Activated CD4-positive, alpha-beta T cell treated with anti-CD3 and anti-CD28 coated beads, Interleukin-2, amount 10 ng/mL, durations not matched to agents 24 days and 14 days (primary cell): ENCODE results near the gene MDFI. TPM values are rescaled to one million over a fixed set of nuclear protein-coding genes. Genes with fewer than 3 reads are reported as not detected.

ENCODE experiments used
- DNase-seq: peaks from one replicate; pipeline ENCODE4 v3.0.0; 2022
- H3K27ac Mint-ChIP-seq: one replicate; pipeline ENCODE4 v1.8.0; 2022; ENCODE audit warnings: mild to moderate bottlenecking, mixed read lengths
- H3K27me3 Mint-ChIP-seq: one replicate; pipeline ENCODE4 v1.8.0; 2022; ENCODE audit warnings: mixed read lengths
- H3K36me3 Mint-ChIP-seq: one replicate; pipeline ENCODE4 v1.8.0; 2022; ENCODE audit warnings: low read depth, mild to moderate bottlenecking, mixed read lengths
- H3K4me1 Mint-ChIP-seq: one replicate; pipeline ENCODE4 v1.8.0; 2021; ENCODE audit warnings: mixed read lengths
- H3K4me3 Mint-ChIP-seq: one replicate; pipeline ENCODE4 v1.8.0; 2022; ENCODE audit warnings: mild to moderate bottlenecking, moderate library complexity, mixed read lengths
- H3K9me3 Mint-ChIP-seq: one replicate; pipeline ENCODE4 v1.8.0; 2021; ENCODE audit warnings: mixed read lengths
- intact Hi-C: fragments of 100-400 bp; cut with micrococcal nuclease; formaldehyde crosslinking; loops from one replicate; pipeline ENCODE4 v1.15.1; 2023
- total RNA-seq: library from RNA; stranded (reverse); gene quantifications from 2 replicates; pipeline ENCODE4 v1.2.3, GENCODE V29; 2022

The MDFI gene
- total RNA-seq, 1 donor from 2014 or later, result not detected

DNA sequence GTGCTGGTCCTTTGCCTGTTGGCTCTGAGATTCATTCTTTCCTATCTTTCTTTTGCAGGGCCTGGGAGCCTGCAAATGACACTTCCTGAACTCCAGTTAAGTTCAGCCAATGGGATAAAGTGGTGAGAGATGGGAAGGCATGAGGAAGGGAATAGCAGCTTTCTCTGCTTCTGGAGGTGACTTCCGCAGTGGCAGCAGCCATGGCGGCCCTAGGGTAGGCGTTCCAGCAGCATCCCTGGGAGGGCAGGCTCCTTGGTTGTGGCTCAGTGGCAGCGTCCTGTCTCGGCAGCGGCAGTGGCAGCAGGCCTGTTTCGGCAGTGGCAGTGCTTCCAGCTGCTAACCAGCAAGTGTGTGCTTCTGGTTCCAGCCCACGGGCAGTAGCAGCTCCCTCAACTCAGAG, 7.3 kb upstream of the MDFI start:
- DNase-seq, result no peak
- Mint-ChIP-seq H3K27ac (no peak overlapping the region), H3K27me3 (peaks cover 38% of the 10 kb centered on the region), H3K4me1 (no peaks in the 10 kb centered on the region), H3K9me3 (no peaks in the 10 kb centered on the region), H3K4me3 (no peak overlapping the region), H3K36me3 (no peaks in the 10 kb centered on the region)
- intact Hi-C loops, result no loop called here

GRCh38 chr6:41633056-41633634, 5.1 kb upstream of the MDFI start:
- no peak overlapping the region for H3K4me3 Mint-ChIP-seq
- peaks cover 52% of the 10 kb centered on the region for H3K27me3 Mint-ChIP-seq

GRCh38 chr6:41634657-41635056, 3.6 kb upstream of the MDFI start:
- Mint-ChIP-seq H3K36me3 (no peaks in the 10 kb centered on the region), H3K27me3 (peaks cover 58% of the 10 kb centered on the region), H3K4me1 (no peaks in the 10 kb centered on the region), H3K27ac (no peak overlapping the region), H3K9me3 (no peaks in the 10 kb centered on the region), H3K4me3 (no peak overlapping the region)
- intact Hi-C loops, result no loop called here
- DNase-seq, result no peak

More at GRCh38 chr6:41633056-41633634, 5.1 kb upstream of the MDFI start:
- DNase-seq, result no peak
- Mint-ChIP-seq H3K36me3 (no peaks in the 10 kb centered on the region), H3K9me3 (no peaks in the 10 kb centered on the region), H3K4me1 (no peaks in the 10 kb centered on the region), H3K27ac (no peak overlapping the region)
- intact Hi-C loops, result no loop called here

DNA sequence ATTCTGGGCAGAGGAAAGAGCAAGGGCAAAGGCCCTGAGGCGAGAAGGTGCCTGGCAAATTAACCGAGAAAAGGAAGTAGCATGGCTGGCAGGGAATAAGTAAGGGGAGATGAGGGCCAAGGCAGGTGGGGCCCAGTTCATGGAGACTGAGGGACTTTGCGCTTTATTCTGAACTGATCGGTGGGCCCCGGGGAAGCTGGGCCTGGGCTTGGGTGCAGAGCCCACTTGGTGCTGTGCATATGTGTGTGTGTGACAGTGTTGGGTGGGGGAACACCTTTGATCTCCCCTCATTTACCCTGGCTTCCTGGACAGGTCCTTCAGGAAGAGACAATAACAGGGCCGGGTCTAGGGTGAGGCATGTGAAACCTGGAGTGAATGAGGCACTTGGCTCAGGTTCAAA, 2.9 kb upstream of the MDFI start:
- no peaks in the 10 kb centered on the region for H3K4me1 Mint-ChIP-seq
- no peak for DNase-seq
- no peaks in the 10 kb centered on the region for H3K36me3 Mint-ChIP-seq
- H3K9me3 Mint-ChIP-seq, result no peaks in the 10 kb centered on the region
- intact Hi-C loops, result no loop called here
- H3K27ac Mint-ChIP-seq, result no peak overlapping the region
- H3K27me3 Mint-ChIP-seq, result peaks cover 65% of the 10 kb centered on the region
- no peak overlapping the region for H3K4me3 Mint-ChIP-seq

DNA sequence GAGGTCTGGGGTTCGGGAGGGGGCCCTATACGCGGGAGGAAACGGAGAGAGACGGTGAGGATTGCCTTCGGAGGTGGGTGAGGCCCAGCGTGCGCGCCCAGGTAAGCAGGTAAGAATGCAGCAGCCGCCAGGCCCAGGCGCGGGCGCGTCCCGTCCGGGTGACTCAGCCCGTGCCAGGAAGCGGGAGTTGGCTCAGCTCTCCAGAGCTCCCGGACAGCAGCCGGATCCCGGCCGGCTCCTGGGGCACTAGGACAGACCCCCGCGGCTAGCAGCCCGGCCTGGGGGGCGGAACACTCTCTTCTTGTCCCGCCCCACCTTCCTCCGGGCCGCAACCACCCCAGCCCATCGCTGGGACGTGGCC, 1.5 kb upstream of the MDFI start:
- no peaks in the 10 kb centered on the region for H3K9me3 Mint-ChIP-seq
- peaks cover 72% of the 10 kb centered on the region for H3K27me3 Mint-ChIP-seq
- H3K27ac Mint-ChIP-seq, result no peak overlapping the region
- no peaks in the 10 kb centered on the region for H3K36me3 Mint-ChIP-seq
- no peak overlapping the region for H3K4me3 Mint-ChIP-seq
- no peak for DNase-seq
- intact Hi-C loops, result no loop called here
- no peaks in the 10 kb centered on the region for H3K4me1 Mint-ChIP-seq

DNA sequence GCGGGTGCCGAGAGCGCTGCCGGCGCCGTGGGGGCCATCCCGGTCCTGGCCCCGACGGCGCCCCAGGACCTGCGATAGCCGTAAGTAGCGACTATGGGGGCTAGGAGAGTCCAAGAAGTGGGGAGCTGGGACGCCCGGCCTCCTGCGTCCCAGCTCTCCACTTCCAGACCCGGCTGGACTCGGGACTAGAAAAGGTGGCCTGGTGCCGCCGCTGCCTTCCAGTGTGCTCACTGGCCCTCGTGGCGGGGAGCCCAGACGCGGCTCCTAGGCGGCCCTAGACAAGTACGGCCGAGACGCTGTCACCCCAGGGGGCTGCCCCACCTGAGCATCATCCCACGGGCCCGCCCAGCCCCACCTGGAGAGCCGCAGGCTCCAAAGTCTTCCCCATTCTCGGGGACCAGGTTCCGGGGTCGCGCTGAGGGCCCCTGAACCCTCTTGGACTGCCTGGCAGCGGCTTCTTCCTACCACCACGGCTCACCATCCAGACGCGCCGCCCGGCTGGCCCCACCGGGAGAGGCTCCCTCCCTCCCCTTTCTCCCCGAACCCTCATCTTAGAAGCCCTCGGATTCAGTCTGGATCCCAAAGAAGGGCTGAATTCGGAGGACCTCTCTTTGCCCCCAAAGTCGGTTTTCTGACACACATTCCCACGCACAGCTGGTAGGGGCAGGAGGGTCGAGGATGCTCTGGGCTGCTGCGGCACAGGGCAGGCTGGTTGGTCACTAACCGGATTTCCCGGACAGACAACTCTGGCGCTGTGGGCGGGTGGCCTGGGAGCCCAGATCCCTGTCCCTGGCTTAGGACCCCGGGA, 870 bp upstream of the MDFI start:
- Mint-ChIP-seq H3K4me3 (no peak overlapping the region), H3K9me3 (no peaks in the 10 kb centered on the region), H3K36me3 (no peaks in the 10 kb centered on the region), H3K27me3 (peaks cover 73% of the 10 kb centered on the region), H3K4me1 (no peaks in the 10 kb centered on the region), H3K27ac (no peak overlapping the region)
- no peak for DNase-seq
- intact Hi-C loops, result no loop called here

- Mint-ChIP-seq H3K9me3 (no peaks in the 10 kb centered on the region), H3K27ac (no peak overlapping the region), H3K27me3 (peaks cover 70% of the 10 kb centered on the region), H3K36me3 (no peaks in the 10 kb centered on the region), H3K4me3 (no peak overlapping the region), H3K4me1 (no peaks in the 10 kb centered on the region)
- intact Hi-C loops, result no loop called here
- no peak for DNase-seq
Observed at GRCh38 chr6:41638935-41639808, 904 bp downstream of the MDFI start.

DNA sequence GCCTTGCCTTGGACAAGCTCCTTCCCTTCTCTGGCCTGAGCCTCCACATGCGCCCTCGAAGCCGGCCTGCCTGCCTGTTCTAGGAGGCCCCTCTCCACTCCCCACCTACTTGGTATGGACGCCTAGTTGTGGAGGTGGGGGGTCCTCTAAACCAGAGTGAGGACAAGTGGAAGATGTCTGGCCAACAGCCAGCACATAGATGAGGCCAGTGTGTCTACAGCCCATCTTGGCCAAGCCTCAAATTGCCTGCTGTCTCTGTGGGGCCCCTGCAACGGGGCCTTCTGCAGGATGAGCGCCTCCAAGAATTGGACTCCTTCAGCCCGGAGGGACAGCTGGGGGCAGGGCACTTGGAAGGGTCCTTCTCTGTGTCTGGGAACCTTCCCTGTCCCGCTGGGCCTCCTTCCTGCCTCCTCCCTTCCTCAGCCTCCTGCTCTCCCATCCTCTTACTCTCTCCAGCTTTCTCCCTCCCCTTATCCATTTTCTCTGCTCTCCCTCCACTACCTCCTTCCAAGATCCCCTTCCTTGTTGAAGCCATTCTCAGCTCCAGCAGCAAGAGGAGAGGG, 1.6 kb downstream of the MDFI start:
- intact Hi-C loops, result no loop called here
- Mint-ChIP-seq H3K4me1 (no peaks in the 10 kb centered on the region), H3K4me3 (no peak overlapping the region), H3K27me3 (peaks cover 63% of the 10 kb centered on the region), H3K27ac (no peak overlapping the region), H3K9me3 (no peaks in the 10 kb centered on the region), H3K36me3 (no peaks in the 10 kb centered on the region)
- DNase-seq, result no peak

- H3K27me3 Mint-ChIP-seq, result peaks cover 57% of the 10 kb centered on the region
- no peaks in the 10 kb centered on the region for H3K36me3 Mint-ChIP-seq
- DNase-seq, result no peak
- intact Hi-C loops, result no loop called here
- H3K27ac Mint-ChIP-seq, result no peak overlapping the region
- no peaks in the 10 kb centered on the region for H3K9me3 Mint-ChIP-seq
- no peak overlapping the region for H3K4me3 Mint-ChIP-seq
- no peaks in the 10 kb centered on the region for H3K4me1 Mint-ChIP-seq
Observed at GRCh38 chr6:41640426-41640825, 2.2 kb downstream of the MDFI start.

GRCh38 chr6:41641352-41641925, 3.2 kb downstream of the MDFI start:
- no peak overlapping the region for H3K4me3 Mint-ChIP-seq
- H3K27ac Mint-ChIP-seq, result no peak overlapping the region
- H3K36me3 Mint-ChIP-seq, result no peaks in the 10 kb centered on the region
- H3K4me1 Mint-ChIP-seq, result no peaks in the 10 kb centered on the region
- intact Hi-C loops, result no loop called here
- H3K9me3 Mint-ChIP-seq, result no peaks in the 10 kb centered on the region
- peaks cover 48% of the 10 kb centered on the region for H3K27me3 Mint-ChIP-seq
- no peak for DNase-seq

GRCh38 chr6:41642090-41642959, 4.1 kb downstream of the MDFI start:
- intact Hi-C loops, result no loop called here
- Mint-ChIP-seq H3K9me3 (no peaks in the 10 kb centered on the region), H3K27ac (no peak overlapping the region), H3K36me3 (no peaks in the 10 kb centered on the region), H3K4me1 (no peaks in the 10 kb centered on the region), H3K27me3 (peaks cover 45% of the 10 kb centered on the region), H3K4me3 (no peak overlapping the region)
- no peak for DNase-seq

DNA sequence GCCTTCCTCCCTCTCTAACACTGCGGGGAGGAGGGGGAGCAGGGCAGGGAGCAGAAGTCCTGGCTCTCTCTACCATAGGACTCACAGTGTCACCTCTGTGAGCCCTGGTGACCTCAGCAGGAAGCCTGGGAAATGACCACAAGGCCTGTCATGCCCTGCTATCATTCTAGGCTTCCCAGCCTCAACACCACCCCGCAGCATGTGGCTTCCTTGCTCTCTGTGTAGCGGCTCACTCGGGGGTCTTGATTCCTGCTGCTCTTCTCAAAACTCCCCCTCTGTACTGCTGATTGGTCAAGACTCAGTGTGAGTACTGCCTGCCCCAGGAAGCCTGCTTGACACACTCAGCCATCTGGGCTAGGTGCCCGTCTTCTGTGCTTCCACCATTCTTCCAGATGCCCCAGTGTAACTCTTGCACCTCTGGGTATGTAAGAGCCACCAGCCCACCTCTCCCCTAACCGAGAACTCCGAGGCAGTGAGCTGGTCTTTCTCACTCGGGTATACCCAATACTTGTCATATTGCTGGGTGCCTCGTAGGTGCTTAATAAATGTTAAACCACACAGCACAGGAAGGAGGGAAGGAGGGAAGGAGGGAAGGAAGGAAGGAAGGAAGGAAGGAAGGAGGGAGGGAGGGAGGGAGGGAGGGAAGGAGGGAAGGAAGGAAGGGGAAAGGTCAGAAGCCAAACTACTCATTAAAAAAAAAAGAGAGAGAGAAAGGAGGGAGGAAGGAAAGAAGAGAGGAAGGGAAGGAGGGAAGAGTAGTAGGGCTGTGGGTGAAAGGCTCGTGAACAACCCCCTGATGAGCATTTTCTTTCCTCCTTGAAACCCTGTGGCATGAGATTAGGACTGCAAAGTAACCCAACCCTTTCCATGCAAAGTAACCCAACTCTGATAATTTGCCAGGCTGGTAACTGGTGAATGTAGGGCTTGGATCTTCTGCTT, 5.0 kb downstream of the MDFI start:
- no peak overlapping the region for H3K27ac Mint-ChIP-seq

More for the DNA sequence above, 5.0 kb downstream of the MDFI start:
- no peak for DNase-seq
- Mint-ChIP-seq H3K36me3 (no peaks in the 10 kb centered on the region), H3K4me3 (no peak overlapping the region), H3K4me1 (no peaks in the 10 kb centered on the region), H3K27me3 (peaks cover 39% of the 10 kb centered on the region), H3K9me3 (no peaks in the 10 kb centered on the region)
- intact Hi-C loops, result no loop called here
